ENCODE results near the gene NUDC. TPM values are rescaled to one million over a fixed set of nuclear protein-coding genes. Genes with fewer than 3 reads are reported as not detected.

Gene NUDC
- total and polyA plus RNA-seq, 2 of the 13 experiments (the other 11 are each of a cell fraction or from before 2014, with no cell fraction given), result 34.7 to 104 TPM

GRCh38 chr1:26900001-26900814 is 21.3 kb upstream of the NUDC start, which contains the start of gene GPATCH3:
Gene GPATCH3, minus strand, starts transcription at chr1:26900467. Its CDS starts 25 bp downstream, at chr1:26900442.
- TSS peak; percentile 85 for BruUV-seq (replicated peaks)
- no peaks in the 10 kb centered on the region; a peak in 1 of 5 replicates for H3K27me3 ChIP-seq (ENCODE audit: control insufficient read depth in 1 of 2, insufficient read depth in 2 of 2, low read length in 2 of 2)
- H3K4me1 ChIP-seq (ENCODE audit: insufficient read depth, low read length), result peaks cover 47% of the 10 kb centered on the region
- peak within 1 kb of the TSS; percentile 76 to 94 (median 89) for H3K4me3 ChIP-seq (replicated peaks in 1 of 3; ENCODE audit: insufficient read depth in 1 of 3, low read depth in 2 of 3, low read length in 3 of 3)
- 2% methylated on average over 18 of the region's 50 CpGs for WGBS (ENCODE audit: low lambda C conversion rate)
- H3K27ac ChIP-seq (ENCODE audit: extremely low read length, insufficient read depth, low read length), result peak within 1 kb of the TSS; percentile 89
- H3K4me2 ChIP-seq (ENCODE audit: low read depth, low read length), result peak within 1 kb of the TSS; percentile 85
- ATAC-seq, result peak; percentile 89
- FAIRE-seq, result peak; percentile 48
- peak; percentile 88 for DNase-seq (ENCODE audit: low spot score)
- POLR2A ChIA-PET, result interaction anchor here (0.8 to 6.8 kb wide), 23 partner anchors 9 to 208 kb away, joined by 3 to 152 read pairs (median 8); partner anchors contain the start of genes GPN2, KDF1, NR0B2 and NUDC
- peaks cover 7 to 18% of the 10 kb centered on the region in 2 experiments; a peak in 3 of 5 replicates for H3K36me3 ChIP-seq (replicated peaks in 1 of 2; ENCODE audit: control insufficient read depth in 1 of 2, insufficient read depth in 2 of 2, low read length in 2 of 2)
- H3K9ac ChIP-seq (ENCODE audit: insufficient read depth, low read depth, low read length), result peak within 1 kb of the TSS; percentile 90
- H3K9me3 ChIP-seq (ENCODE audit: low read length), result no peaks in the 10 kb centered on the region
- in situ Hi-C loops (cut with HindIII; ENCODE audit: extremely low pct_ligation_motif_present, low pct_unique_long_range_greater_than_20kb) (no loop called here), intact Hi-C loops (cut with micrococcal nuclease; ENCODE audit: unreplicated experiment) (loop anchor here (5.0 kb wide), 1 partner anchor 37 kb away; no protein-coding TSS in a partner anchor)
- H3K79me2 ChIP-seq (ENCODE audit: insufficient read depth, low read length), result peaks cover 39% of the 10 kb centered on the region
- no peaks in the 10 kb centered on the region for H4K20me1 ChIP-seq (ENCODE audit: insufficient read depth, low read length)
- CTCF ChIA-PET (ENCODE audit: low intra/inter-chr PET ratio, low total read pairs), result no interaction called here
- peak within 1 kb of the TSS; percentile 28 for H2AFZ ChIP-seq (ENCODE audit: low read length)
- no peak for TF ChIP-seq ZMYM2 (CRISPR knock-in tag; IDR thresholded peaks at IDR 0.05)
- peak; percentile 89 for TF ChIP-seq SALL1 (CRISPR knock-in tag; IDR thresholded peaks at IDR 0.05)
- peak; percentile 67; the same call in 1 of the 2 replicates for TF ChIP-seq SOX5 (CRISPR knock-in tag; IDR thresholded peaks at IDR 0.05; ENCODE audit: borderline replicate concordance)
- TF ChIP-seq HIC2 (CRISPR knock-in tag; IDR thresholded peaks at IDR 0.05; ENCODE audit: low read depth), result peak; percentile 59; the same call in 1 of the 2 replicates
- 0 out of 2 replicates have a peak, but pooled peaks have one; percentile 31 for TF ChIP-seq PCBP1 (IDR thresholded peaks at IDR 0.05; ENCODE audit: borderline replicate concordance, low read depth, low read length)
- TF ChIP-seq ONECUT2 (CRISPR knock-in tag; IDR thresholded peaks at IDR 0.05), result no peak
- 0 out of 2 replicates have a peak, but pooled peaks have one; percentile 39 for TF ChIP-seq ERF (CRISPR knock-in tag; IDR thresholded peaks at IDR 0.05)
- peak; percentile 23; the same call in 1 of the 2 replicates for TF ChIP-seq SSRP1 (CRISPR knock-in tag; IDR thresholded peaks at IDR 0.05)
- no peak for TF ChIP-seq JDP2 (CRISPR knock-in tag; IDR thresholded peaks at IDR 0.05; ENCODE audit: borderline replicate concordance)
- no peak for TF ChIP-seq ZSCAN22 (CRISPR knock-in tag; IDR thresholded peaks at IDR 0.05)
- TF ChIP-seq ZNF446 (CRISPR knock-in tag; IDR thresholded peaks at IDR 0.05), result no peak
- TF ChIP-seq TMF1 (CRISPR knock-in tag; IDR thresholded peaks at IDR 0.05; ENCODE audit: low read depth), result peak; percentile 82; the same call in 1 of the 2 replicates
- peak; percentile 53; the same call in 1 of the 2 replicates for TF ChIP-seq ELF3 (CRISPR knock-in tag; IDR thresholded peaks at IDR 0.05)
- no peak for TF ChIP-seq ZBTB42 (CRISPR knock-in tag; IDR thresholded peaks at IDR 0.05)
- TF ChIP-seq, protein P1, sequence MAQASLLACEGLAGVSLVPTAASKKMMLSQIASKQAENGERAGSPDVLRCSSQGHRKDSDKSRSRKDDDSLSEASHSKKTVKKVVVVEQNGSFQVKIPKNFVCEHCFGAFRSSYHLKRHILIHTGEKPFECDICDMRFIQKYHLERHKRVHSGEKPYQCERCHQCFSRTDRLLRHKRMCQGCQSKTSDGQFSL (CRISPR knock-in tag; IDR thresholded peaks at IDR 0.05), result no peak
- TF ChIP-seq, protein P2, sequence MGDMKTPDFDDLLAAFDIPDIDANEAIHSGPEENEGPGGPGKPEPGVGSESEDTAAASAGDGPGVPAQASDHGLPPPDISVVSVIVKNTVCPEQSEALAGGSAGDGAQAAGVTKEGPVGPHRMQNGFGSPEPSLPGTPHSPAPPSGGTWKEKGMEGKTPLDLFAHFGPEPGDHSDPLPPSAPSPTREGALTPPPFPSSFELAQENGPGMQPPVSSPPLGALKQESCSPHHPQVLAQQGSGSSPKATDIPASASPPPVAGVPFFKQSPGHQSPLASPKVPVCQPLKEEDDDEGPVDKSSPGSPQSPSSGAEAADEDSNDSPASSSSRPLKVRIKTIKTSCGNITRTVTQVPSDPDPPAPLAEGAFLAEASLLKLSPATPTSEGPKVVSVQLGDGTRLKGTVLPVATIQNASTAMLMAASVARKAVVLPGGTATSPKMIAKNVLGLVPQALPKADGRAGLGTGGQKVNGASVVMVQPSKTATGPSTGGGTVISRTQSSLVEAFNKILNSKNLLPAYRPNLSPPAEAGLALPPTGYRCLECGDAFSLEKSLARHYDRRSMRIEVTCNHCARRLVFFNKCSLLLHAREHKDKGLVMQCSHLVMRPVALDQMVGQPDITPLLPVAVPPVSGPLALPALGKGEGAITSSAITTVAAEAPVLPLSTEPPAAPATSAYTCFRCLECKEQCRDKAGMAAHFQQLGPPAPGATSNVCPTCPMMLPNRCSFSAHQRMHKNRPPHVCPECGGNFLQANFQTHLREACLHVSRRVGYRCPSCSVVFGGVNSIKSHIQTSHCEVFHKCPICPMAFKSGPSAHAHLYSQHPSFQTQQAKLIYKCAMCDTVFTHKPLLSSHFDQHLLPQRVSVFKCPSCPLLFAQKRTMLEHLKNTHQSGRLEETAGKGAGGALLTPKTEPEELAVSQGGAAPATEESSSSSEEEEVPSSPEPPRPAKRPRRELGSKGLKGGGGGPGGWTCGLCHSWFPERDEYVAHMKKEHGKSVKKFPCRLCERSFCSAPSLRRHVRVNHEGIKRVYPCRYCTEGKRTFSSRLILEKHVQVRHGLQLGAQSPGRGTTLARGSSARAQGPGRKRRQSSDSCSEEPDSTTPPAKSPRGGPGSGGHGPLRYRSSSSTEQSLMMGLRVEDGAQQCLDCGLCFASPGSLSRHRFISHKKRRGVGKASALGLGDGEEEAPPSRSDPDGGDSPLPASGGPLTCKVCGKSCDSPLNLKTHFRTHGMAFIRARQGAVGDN (CRISPR knock-in tag; IDR thresholded peaks at IDR 0.05), result peak; percentile 87
- TF ChIP-seq FOXP1 (IDR thresholded peaks at IDR 0.05), result no peak
- TF ChIP-seq FOXP1 (CRISPR knock-in tag; IDR thresholded peaks at IDR 0.05), result no peak

Data from HepG2 (cell line).